ENCODE measurements around the gene PTPRD. TPM values are rescaled to one million over a fixed set of nuclear protein-coding genes. Genes with fewer than 3 reads are reported as not detected.

Gene PTPRD
- total RNA-seq, 1 donor from 2014 or later, result 136 TPM

DNA sequence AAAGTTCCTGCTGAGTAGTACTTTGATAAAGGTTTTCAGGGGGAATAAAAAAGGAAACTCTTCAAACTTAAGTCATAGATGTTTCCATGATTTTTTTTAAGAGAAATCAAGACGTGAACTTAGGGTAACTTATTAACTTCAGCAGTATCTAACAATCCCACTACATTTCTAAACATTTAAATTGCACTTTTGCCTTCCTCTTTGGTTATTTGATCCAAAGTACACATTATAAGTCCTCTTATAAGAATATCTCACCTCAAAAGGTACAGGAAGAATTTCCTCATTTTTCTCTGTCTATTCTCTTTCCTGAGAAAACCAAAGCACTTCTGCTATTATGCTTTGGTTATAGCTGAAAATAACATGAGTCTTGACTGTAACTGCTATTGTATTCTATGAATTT is 7.9 kb downstream of the PTPRD start:
- Histone ChIP-seq H3K36me3 (no peaks in the 10 kb centered on the region), H3F3A (ENCODE audit: low read depth) (no peaks in the 10 kb centered on the region), H3K4me3 (no peak overlapping the region), H3K27ac (no peak overlapping the region), H3K4me1 (no peaks in the 10 kb centered on the region), H3K4me2 (no peak overlapping the region), H3K79me2 (ENCODE audit: low read depth) (no peaks in the 10 kb centered on the region), H2AFZ (replicated peaks) (no peak overlapping the region), H4K20me1 (ENCODE audit: low read depth) (no peaks in the 10 kb centered on the region), H3K9me3 (ENCODE audit: low read depth) (no peaks in the 10 kb centered on the region), H3K9ac (no peak overlapping the region), H3K27me3 (peaks cover 5% of the 10 kb centered on the region)
- H3K27me3 Mint-ChIP-seq (ENCODE audit: insufficient read depth, low read depth), result no peaks in the 10 kb centered on the region
- H3K27ac Mint-ChIP-seq, result no peak overlapping the region
- no peak for DNase-seq (ENCODE audit: low spot score)
- TF ChIP-seq EZH2 (IDR thresholded peaks at IDR 0.05) (no peak), EZH2phosphoT487 (IDR thresholded peaks at IDR 0.05) (no peak)
- TF ChIP-seq, protein P1, sequence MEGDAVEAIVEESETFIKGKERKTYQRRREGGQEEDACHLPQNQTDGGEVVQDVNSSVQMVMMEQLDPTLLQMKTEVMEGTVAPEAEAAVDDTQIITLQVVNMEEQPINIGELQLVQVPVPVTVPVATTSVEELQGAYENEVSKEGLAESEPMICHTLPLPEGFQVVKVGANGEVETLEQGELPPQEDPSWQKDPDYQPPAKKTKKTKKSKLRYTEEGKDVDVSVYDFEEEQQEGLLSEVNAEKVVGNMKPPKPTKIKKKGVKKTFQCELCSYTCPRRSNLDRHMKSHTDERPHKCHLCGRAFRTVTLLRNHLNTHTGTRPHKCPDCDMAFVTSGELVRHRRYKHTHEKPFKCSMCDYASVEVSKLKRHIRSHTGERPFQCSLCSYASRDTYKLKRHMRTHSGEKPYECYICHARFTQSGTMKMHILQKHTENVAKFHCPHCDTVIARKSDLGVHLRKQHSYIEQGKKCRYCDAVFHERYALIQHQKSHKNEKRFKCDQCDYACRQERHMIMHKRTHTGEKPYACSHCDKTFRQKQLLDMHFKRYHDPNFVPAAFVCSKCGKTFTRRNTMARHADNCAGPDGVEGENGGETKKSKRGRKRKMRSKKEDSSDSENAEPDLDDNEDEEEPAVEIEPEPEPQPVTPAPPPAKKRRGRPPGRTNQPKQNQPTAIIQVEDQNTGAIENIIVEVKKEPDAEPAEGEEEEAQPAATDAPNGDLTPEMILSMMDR (IDR thresholded peaks at IDR 0.05), result no peak
- H3K4me1 Mint-ChIP-seq, result no peaks in the 10 kb centered on the region
- H3K9me3 Mint-ChIP-seq, result no peaks in the 10 kb centered on the region
- no peaks in the 10 kb centered on the region for H3K36me3 Mint-ChIP-seq
- H3K4me3 Mint-ChIP-seq, result no peak overlapping the region

DNA sequence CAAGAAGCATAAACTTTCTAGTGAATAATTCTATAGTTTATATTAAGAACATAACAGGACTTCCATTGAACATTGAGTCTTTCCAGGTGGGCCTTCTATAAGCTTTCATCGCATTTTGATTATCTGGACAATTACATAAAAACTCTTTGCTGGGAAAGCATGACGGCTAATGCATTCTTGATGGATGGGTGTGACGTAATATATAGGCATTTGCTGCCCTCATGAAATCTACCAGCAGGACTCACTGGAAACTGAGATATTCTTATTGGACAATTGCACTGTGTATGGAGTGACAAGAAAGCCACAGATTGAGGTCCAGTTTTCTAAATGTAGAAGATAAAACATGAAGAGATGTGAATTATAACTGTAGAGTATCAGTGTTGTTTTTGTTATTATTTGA is 15.0 kb downstream of the PTPRD start:
- H3K36me3 ChIP-seq, result no peaks in the 10 kb centered on the region
- TF ChIP-seq EZH2phosphoT487 (IDR thresholded peaks at IDR 0.05), result no peak
- TF ChIP-seq, protein P1 (IDR thresholded peaks at IDR 0.05), result no peak
- TF ChIP-seq EZH2 (IDR thresholded peaks at IDR 0.05), result no peak
- no peak overlapping the region for H3K4me3 Mint-ChIP-seq

DNA sequence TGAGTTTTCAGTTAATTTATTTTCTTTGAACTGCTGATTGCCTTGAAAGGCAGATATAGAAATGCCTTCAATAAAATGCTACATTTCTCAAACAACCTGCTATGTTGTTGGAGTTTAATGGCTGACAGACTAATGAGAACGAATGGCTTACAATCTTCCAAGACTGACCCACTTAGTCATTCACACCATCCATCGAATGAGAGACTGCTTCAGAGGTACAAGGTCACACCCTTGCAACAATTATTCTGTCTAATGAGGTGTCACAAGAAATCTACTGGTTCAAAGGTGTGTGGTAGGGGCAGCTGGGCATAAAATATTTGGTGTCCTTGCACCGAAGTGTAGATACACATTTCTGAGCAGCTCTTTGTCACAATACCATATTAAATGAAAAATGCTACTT is 18.3 kb downstream of the PTPRD start:
- Histone ChIP-seq H3K4me2 (no peak overlapping the region), H3K36me3 (peaks cover 4% of the 10 kb centered on the region), H2AFZ (replicated peaks) (no peak overlapping the region), H3K9ac (no peak overlapping the region), H3F3A (ENCODE audit: low read depth) (no peaks in the 10 kb centered on the region), H3K79me2 (ENCODE audit: low read depth) (no peaks in the 10 kb centered on the region), H3K27ac (no peak overlapping the region), H3K4me3 (no peak overlapping the region), H3K27me3 (no peaks in the 10 kb centered on the region), H4K20me1 (ENCODE audit: low read depth) (no peaks in the 10 kb centered on the region), H3K4me1 (no peaks in the 10 kb centered on the region), H3K9me3 (ENCODE audit: low read depth) (no peaks in the 10 kb centered on the region)
- H3K9me3 Mint-ChIP-seq, result peaks cover 5% of the 10 kb centered on the region
- no peak for TF ChIP-seq EZH2 (IDR thresholded peaks at IDR 0.05)
- H3K27me3 Mint-ChIP-seq (ENCODE audit: insufficient read depth, low read depth), result no peaks in the 10 kb centered on the region
- DNase-seq (ENCODE audit: low spot score), result no peak
- H3K27ac Mint-ChIP-seq, result no peak overlapping the region
- no peaks in the 10 kb centered on the region for H3K4me1 Mint-ChIP-seq
- H3K36me3 Mint-ChIP-seq, result no peaks in the 10 kb centered on the region
- no peak overlapping the region for H3K4me3 Mint-ChIP-seq

More for the DNA sequence above, 15.0 kb downstream of the PTPRD start:
- no peak for DNase-seq (ENCODE audit: low spot score)
- H3K36me3 Mint-ChIP-seq, result no peaks in the 10 kb centered on the region
- Histone ChIP-seq H3K4me1 (no peaks in the 10 kb centered on the region), H2AFZ (replicated peaks) (no peak overlapping the region), H3K4me3 (no peak overlapping the region), H3K9ac (no peak overlapping the region), H4K20me1 (ENCODE audit: low read depth) (no peaks in the 10 kb centered on the region), H3K9me3 (ENCODE audit: low read depth) (no peaks in the 10 kb centered on the region), H3K79me2 (ENCODE audit: low read depth) (no peaks in the 10 kb centered on the region), H3K27ac (no peak overlapping the region), H3K27me3 (no peaks in the 10 kb centered on the region), H3K4me2 (no peak overlapping the region), H3F3A (ENCODE audit: low read depth) (no peaks in the 10 kb centered on the region)
- H3K27me3 Mint-ChIP-seq (ENCODE audit: insufficient read depth, low read depth), result no peaks in the 10 kb centered on the region
- peaks cover 4% of the 10 kb centered on the region for H3K9me3 Mint-ChIP-seq
- H3K27ac Mint-ChIP-seq, result no peak overlapping the region
- H3K4me1 Mint-ChIP-seq, result no peaks in the 10 kb centered on the region

DNA sequence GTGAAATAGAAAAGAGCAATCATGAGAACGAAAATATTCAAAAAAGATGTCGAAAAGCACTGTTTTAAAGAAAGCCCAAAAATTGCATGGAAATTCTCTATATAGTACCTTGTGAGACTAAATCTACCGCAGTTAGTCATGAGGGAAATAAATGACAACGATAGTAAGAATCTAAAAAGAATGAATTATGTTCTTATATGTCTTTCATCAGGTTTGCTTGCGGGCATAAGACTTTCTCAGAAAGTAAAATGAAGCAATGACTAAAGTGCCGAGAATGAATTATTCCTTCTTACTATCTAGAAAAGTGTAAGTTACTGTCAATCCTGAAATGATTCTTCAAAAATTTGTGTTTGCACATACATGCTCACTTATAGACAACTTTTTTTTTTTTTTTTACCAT is 26.4 kb downstream of the PTPRD start:
- Histone ChIP-seq H4K20me1 (ENCODE audit: low read depth) (no peaks in the 10 kb centered on the region), H3K36me3 (peaks cover 4% of the 10 kb centered on the region), H3K79me2 (ENCODE audit: low read depth) (no peaks in the 10 kb centered on the region), H3K4me2 (no peak overlapping the region), H3K9ac (no peak overlapping the region), H3K27ac (no peak overlapping the region), H3F3A (ENCODE audit: low read depth) (no peaks in the 10 kb centered on the region), H3K27me3 (no peaks in the 10 kb centered on the region), H2AFZ (replicated peaks) (no peak overlapping the region), H3K4me3 (no peak overlapping the region), H3K9me3 (ENCODE audit: low read depth) (no peaks in the 10 kb centered on the region), H3K4me1 (no peaks in the 10 kb centered on the region)
- H3K9me3 Mint-ChIP-seq, result no peaks in the 10 kb centered on the region
- no peaks in the 10 kb centered on the region for H3K36me3 Mint-ChIP-seq
- TF ChIP-seq, protein P1 (IDR thresholded peaks at IDR 0.05), result no peak
- TF ChIP-seq EZH2 (IDR thresholded peaks at IDR 0.05) (no peak), EZH2phosphoT487 (IDR thresholded peaks at IDR 0.05) (no peak)
- no peaks in the 10 kb centered on the region for H3K4me1 Mint-ChIP-seq
- no peak overlapping the region for H3K27ac Mint-ChIP-seq
- no peaks in the 10 kb centered on the region for H3K27me3 Mint-ChIP-seq (ENCODE audit: insufficient read depth, low read depth)
- DNase-seq (ENCODE audit: low spot score), result no peak
- H3K4me3 Mint-ChIP-seq, result no peak overlapping the region

Measured in neural progenitor cell (in vitro differentiated cells).